Measurements from ENCODE around the gene DYNLT2B.
"Not testable (repeated sequence)": the region's sequence is repeated elsewhere in the genome, so short reads cannot be mapped to it uniquely, and the experiment has no call there.

The DYNLT2B gene

GRCh38 chr3:196323691-196324090, 5.7 kb upstream of the DYNLT2B start:
- Histone ChIP-seq H3K9me3 (replicated peaks; ENCODE audit: low read length) (no peaks in the 10 kb centered on the region), H3K9ac (ENCODE audit: low read depth, low read length) (no peak overlapping the region), H3K4me2 (ENCODE audit: low read length) (no peak overlapping the region), H3K4me3 (ENCODE audit: low read length) (no peak overlapping the region), H3K4me1 (ENCODE audit: control insufficient read depth, insufficient read depth, low read length) (peaks cover 10% of the 10 kb centered on the region), H3K36me3 (ENCODE audit: insufficient read depth, low read length) (no peaks in the 10 kb centered on the region), H3K27me3 (ENCODE audit: control insufficient read depth, insufficient read depth, low read length) (no peaks in the 10 kb centered on the region)

- Histone ChIP-seq H3K9ac (ENCODE audit: low read depth, low read length) (no peak overlapping the region), H3K9me3 (replicated peaks; ENCODE audit: low read length) (no peaks in the 10 kb centered on the region), H3K4me2 (ENCODE audit: low read length) (no peak overlapping the region), H3K4me3 (ENCODE audit: low read length) (no peak overlapping the region), H3K36me3 (ENCODE audit: insufficient read depth, low read length) (no peaks in the 10 kb centered on the region), H3K4me1 (ENCODE audit: control insufficient read depth, insufficient read depth, low read length) (peaks cover 10% of the 10 kb centered on the region), H3K27me3 (ENCODE audit: control insufficient read depth, insufficient read depth, low read length) (no peaks in the 10 kb centered on the region)
Observed at GRCh38 chr3:196323016-196323415, 5.0 kb upstream of the DYNLT2B start.

- no peak overlapping the region for H3K9ac ChIP-seq (ENCODE audit: low read depth, low read length)
- H3K4me1 ChIP-seq (ENCODE audit: control insufficient read depth, insufficient read depth, low read length), result peaks cover 7% of the 10 kb centered on the region
- H3K27me3 ChIP-seq (ENCODE audit: control insufficient read depth, insufficient read depth, low read length), result no peaks in the 10 kb centered on the region
- no peaks in the 10 kb centered on the region for H3K9me3 ChIP-seq (replicated peaks; ENCODE audit: low read length)
- H3K36me3 ChIP-seq (ENCODE audit: insufficient read depth, low read length), result no peaks in the 10 kb centered on the region
- H3K4me3 ChIP-seq (ENCODE audit: low read length), result no peak overlapping the region
- H3K4me2 ChIP-seq (ENCODE audit: low read length), result no peak overlapping the region
Observed at GRCh38 chr3:196321162-196321561, 3.1 kb upstream of the DYNLT2B start.

- H3K4me2 ChIP-seq (ENCODE audit: low read length), result no peak overlapping the region
- H3K4me1 ChIP-seq (ENCODE audit: control insufficient read depth, insufficient read depth, low read length), result peaks cover 7% of the 10 kb centered on the region
- H3K4me3 ChIP-seq (ENCODE audit: low read length), result no peak overlapping the region
- H3K9me3 ChIP-seq (replicated peaks; ENCODE audit: low read length), result no peaks in the 10 kb centered on the region
- H3K36me3 ChIP-seq (ENCODE audit: insufficient read depth, low read length), result no peaks in the 10 kb centered on the region
- no peaks in the 10 kb centered on the region for H3K27me3 ChIP-seq (ENCODE audit: control insufficient read depth, insufficient read depth, low read length)
- no peak overlapping the region for H3K9ac ChIP-seq (ENCODE audit: low read depth, low read length)
Observed at GRCh38 chr3:196320137-196320536, 2.1 kb upstream of the DYNLT2B start.

- H3K27me3 ChIP-seq (ENCODE audit: control insufficient read depth, insufficient read depth, low read length); H3K36me3 ChIP-seq (ENCODE audit: insufficient read depth, low read length); H3K4me1 ChIP-seq (ENCODE audit: control insufficient read depth, insufficient read depth, low read length); H3K9me3 ChIP-seq (replicated peaks; ENCODE audit: low read length): not testable (repeated sequence)
- Histone ChIP-seq H3K4me2 (ENCODE audit: low read length) (peak overlapping the region; percentile 89), H3K9ac (ENCODE audit: low read depth, low read length) (peak overlapping the region; percentile 98), H3K4me3 (ENCODE audit: low read length) (peak overlapping the region; percentile 100)
Observed at GRCh38 chr3:196316799-196317686, 997 bp downstream of the DYNLT2B start.

DNA sequence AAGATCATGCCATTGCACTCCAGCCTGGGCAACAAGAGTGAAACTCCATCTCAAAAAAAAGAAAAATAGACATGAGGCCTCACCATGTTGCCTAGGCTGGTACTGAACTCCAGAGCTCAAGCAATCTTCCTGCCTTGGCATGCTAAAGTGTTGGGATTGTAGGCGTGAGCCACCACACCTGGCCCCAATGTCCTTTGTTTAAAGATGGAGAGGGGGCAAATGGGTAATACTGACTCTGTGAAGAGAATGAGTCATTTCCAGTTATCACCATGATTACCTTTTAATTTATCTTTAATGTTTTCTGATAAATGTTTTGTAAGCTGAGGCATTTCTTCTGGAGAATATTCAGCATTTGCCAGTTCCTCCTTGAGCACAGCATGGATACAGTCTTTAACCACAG, 2.2 kb downstream of the DYNLT2B start:
- H3K4me2 ChIP-seq (ENCODE audit: low read length), result no peak overlapping the region
- H3K4me3 ChIP-seq (ENCODE audit: low read length), result no peak overlapping the region
- no peaks in the 10 kb centered on the region for H3K36me3 ChIP-seq (ENCODE audit: insufficient read depth, low read length)
- H3K9ac ChIP-seq (ENCODE audit: low read depth, low read length), result no peak overlapping the region
- no peaks in the 10 kb centered on the region for H3K27me3 ChIP-seq (ENCODE audit: control insufficient read depth, insufficient read depth, low read length)
- no peaks in the 10 kb centered on the region for H3K4me1 ChIP-seq (ENCODE audit: control insufficient read depth, insufficient read depth, low read length)
- no peaks in the 10 kb centered on the region for H3K9me3 ChIP-seq (replicated peaks; ENCODE audit: low read length)

DNA sequence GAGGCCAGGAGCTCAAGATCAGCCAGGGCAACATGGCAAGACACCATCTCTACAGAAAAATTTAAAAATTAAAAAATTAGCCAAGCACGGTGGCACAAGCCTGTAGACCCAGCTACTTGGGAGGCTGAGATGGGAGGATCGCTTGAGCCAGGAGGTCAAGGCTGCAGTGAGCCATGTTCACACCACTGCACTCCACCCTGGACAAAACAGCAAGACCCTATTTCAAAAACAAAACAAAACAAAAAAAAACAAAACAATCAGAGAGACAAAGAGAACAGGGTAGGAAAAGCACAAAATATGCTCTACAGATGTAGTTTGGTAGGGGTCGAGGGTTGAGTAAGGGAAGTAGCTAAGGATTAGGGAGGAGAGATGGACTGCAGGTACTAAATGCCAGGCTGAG, 3.4 kb downstream of the DYNLT2B start:
- Histone ChIP-seq H3K9me3 (replicated peaks; ENCODE audit: low read length) (no peaks in the 10 kb centered on the region), H3K4me2 (ENCODE audit: low read length) (no peak overlapping the region), H3K27me3 (ENCODE audit: control insufficient read depth, insufficient read depth, low read length) (no peaks in the 10 kb centered on the region), H3K9ac (ENCODE audit: low read depth, low read length) (no peak overlapping the region), H3K36me3 (ENCODE audit: insufficient read depth, low read length) (no peaks in the 10 kb centered on the region), H3K4me1 (ENCODE audit: control insufficient read depth, insufficient read depth, low read length) (no peaks in the 10 kb centered on the region), H3K4me3 (ENCODE audit: low read length) (no peak overlapping the region)

- H3K4me3 ChIP-seq (ENCODE audit: low read length); H3K27me3 ChIP-seq (ENCODE audit: control insufficient read depth, insufficient read depth, low read length); H3K9ac ChIP-seq (ENCODE audit: low read depth, low read length); H3K4me2 ChIP-seq (ENCODE audit: low read length); H3K9me3 ChIP-seq (replicated peaks; ENCODE audit: low read length); H3K36me3 ChIP-seq (ENCODE audit: insufficient read depth, low read length); H3K4me1 ChIP-seq (ENCODE audit: control insufficient read depth, insufficient read depth, low read length): not testable (repeated sequence)
Observed at GRCh38 chr3:196314086-196314485, 4.0 kb downstream of the DYNLT2B start.

DNA sequence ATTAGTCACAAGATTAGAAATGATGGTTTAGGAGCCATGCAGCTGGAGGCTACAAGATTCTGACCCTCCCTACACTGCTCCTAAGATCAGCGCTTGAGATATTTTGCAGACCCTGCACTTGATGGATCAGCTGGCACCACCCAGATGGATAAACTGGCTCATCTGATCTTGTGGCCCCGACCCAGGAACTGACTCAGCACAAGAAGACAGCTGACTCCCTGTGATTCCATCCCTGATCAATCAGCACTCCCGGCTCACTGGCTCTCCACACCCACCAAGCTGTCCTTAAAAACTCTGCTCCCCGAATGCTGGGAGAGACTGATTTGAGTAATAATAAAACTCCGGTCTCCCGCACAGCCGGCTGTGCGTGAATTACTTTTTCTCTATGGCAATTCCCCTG, 15.1 kb downstream of the DYNLT2B start:
- H3K27me3 ChIP-seq (ENCODE audit: control insufficient read depth, insufficient read depth, low read length); H3K9me3 ChIP-seq (replicated peaks; ENCODE audit: low read length); H3K4me1 ChIP-seq (ENCODE audit: control insufficient read depth, insufficient read depth, low read length); H3K4me3 ChIP-seq (ENCODE audit: low read length); H3K36me3 ChIP-seq (ENCODE audit: insufficient read depth, low read length); H3K9ac ChIP-seq (ENCODE audit: low read depth, low read length); H3K4me2 ChIP-seq (ENCODE audit: low read length): not testable (repeated sequence)

DNA sequence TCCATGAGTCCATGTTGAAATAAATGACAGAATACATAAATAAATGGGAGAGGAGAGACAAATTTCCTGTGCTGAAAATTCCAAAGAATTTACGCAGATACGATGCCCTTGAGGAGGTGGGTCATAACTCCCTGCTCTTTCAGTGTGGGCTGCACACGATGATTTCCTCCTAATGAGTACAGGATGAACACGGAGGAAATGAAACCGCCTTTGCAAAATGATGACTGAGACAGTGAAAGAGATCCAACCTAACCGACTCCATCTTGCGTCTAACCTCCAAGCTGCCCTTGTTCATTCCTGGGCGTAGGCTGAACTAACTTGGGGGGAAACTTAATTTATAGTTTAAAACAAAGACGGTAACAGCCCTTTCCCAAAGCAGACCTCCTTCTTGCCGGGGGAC, 15.5 kb downstream of the DYNLT2B start:
- not testable (repeated sequence) for H3K9ac ChIP-seq (ENCODE audit: low read depth, low read length); H3K4me1 ChIP-seq (ENCODE audit: control insufficient read depth, insufficient read depth, low read length); H3K4me2 ChIP-seq (ENCODE audit: low read length); H3K36me3 ChIP-seq (ENCODE audit: insufficient read depth, low read length); H3K4me3 ChIP-seq (ENCODE audit: low read length); H3K27me3 ChIP-seq (ENCODE audit: control insufficient read depth, insufficient read depth, low read length); H3K9me3 ChIP-seq (replicated peaks; ENCODE audit: low read length)

GRCh38 chr3:196298521-196298920, 19.5 kb downstream of the DYNLT2B start:
- H3K9ac ChIP-seq (ENCODE audit: low read depth, low read length), result no peak overlapping the region
- no peak overlapping the region for H3K4me3 ChIP-seq (ENCODE audit: low read length)
- H3K27me3 ChIP-seq (ENCODE audit: control insufficient read depth, insufficient read depth, low read length), result no peaks in the 10 kb centered on the region
- no peak overlapping the region for H3K4me2 ChIP-seq (ENCODE audit: low read length)
- H3K4me1 ChIP-seq (ENCODE audit: control insufficient read depth, insufficient read depth, low read length), result no peaks in the 10 kb centered on the region
- no peaks in the 10 kb centered on the region for H3K9me3 ChIP-seq (replicated peaks; ENCODE audit: low read length)
- H3K36me3 ChIP-seq (ENCODE audit: insufficient read depth, low read length), result peaks cover 3% of the 10 kb centered on the region

DNA sequence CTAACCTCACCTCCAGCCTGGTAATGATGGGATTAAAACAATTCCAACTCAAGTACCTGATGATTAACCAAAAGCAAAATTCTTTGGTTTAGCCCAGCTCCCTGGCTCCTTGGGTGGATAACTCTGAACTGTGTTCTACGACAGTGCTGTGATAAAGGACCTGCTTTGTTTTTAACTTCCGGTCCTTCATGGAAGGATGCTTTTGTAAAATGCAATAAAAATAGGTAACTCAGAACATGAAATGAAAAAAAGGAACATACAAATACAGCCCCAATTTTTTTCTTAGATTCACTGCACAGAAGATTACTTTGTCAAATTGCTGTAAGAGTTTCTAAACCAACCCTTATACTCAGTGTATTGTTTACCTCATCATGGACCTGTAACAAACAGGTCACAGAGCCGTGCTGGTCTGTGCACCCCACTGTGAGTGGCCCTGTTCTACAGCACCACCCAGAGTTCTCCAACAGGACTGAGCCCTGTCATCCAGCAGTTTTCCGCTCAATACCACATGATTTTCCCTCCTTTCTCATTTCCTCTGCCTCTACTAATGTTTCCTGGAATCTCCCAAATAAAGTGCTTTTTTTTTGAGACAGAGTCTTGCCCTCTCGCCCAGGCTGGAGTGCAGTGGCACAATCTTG, 25.6 kb downstream of the DYNLT2B start:
- H3K4me1 ChIP-seq (ENCODE audit: control insufficient read depth, insufficient read depth, low read length), result no peaks in the 10 kb centered on the region
- H3K9me3 ChIP-seq (replicated peaks; ENCODE audit: low read length), result no peaks in the 10 kb centered on the region
- no peaks in the 10 kb centered on the region for H3K36me3 ChIP-seq (ENCODE audit: insufficient read depth, low read length)
- no peak overlapping the region for H3K9ac ChIP-seq (ENCODE audit: low read depth, low read length)
- H3K4me3 ChIP-seq (ENCODE audit: low read length), result no peak overlapping the region
- H3K4me2 ChIP-seq (ENCODE audit: low read length), result no peak overlapping the region
- no peaks in the 10 kb centered on the region for H3K27me3 ChIP-seq (ENCODE audit: control insufficient read depth, insufficient read depth, low read length)
